Vagina (tissue), 2 donors: Measurements from ENCODE around the gene PAPPA2.

Experiments
- POLR2A ChIP-seq, 2 donors: fragments of 450-650 bp; IDR thresholded peaks; one replicate each; pipeline ENCODE4 v1.6.1; 2017; ENCODE audit warnings: antibody characterized with exemption in 2 of 2, mild to moderate bottlenecking in 2 of 2, moderate library complexity in 2 of 2
- POLR2AphosphoS5 ChIP-seq, 2 donors: sonication (generic); formaldehyde crosslinking; IDR thresholded peaks; one replicate each; pipeline ENCODE4 v1.9.0; 2017; ENCODE audit warnings: antibody characterized with exemption in 2 of 2, mild to moderate bottlenecking in 2 of 2, low read depth in 1 of 2; ENCODE audit not compliant: insufficient read depth in 1 of 2
- TF ChIP-seq, protein P1 (sequence below), 3 experiments: fragments of 450-650 bp in 2 of 3; fragments of 200-600 bp in 1 of 3; sonication (generic) in 1 of 3; IDR thresholded peaks; one replicate each; pipeline ENCODE4 v1.5.1; 2017 to 2019; ENCODE audit warnings: antibody characterized with exemption in 3 of 3, mild to moderate bottlenecking in 2 of 3, moderate library complexity in 2 of 3

GRCh38 chr1:176826265-176826664, 363.3 kb downstream of the PAPPA2 start:
- TF ChIP-seq, protein P1, sequence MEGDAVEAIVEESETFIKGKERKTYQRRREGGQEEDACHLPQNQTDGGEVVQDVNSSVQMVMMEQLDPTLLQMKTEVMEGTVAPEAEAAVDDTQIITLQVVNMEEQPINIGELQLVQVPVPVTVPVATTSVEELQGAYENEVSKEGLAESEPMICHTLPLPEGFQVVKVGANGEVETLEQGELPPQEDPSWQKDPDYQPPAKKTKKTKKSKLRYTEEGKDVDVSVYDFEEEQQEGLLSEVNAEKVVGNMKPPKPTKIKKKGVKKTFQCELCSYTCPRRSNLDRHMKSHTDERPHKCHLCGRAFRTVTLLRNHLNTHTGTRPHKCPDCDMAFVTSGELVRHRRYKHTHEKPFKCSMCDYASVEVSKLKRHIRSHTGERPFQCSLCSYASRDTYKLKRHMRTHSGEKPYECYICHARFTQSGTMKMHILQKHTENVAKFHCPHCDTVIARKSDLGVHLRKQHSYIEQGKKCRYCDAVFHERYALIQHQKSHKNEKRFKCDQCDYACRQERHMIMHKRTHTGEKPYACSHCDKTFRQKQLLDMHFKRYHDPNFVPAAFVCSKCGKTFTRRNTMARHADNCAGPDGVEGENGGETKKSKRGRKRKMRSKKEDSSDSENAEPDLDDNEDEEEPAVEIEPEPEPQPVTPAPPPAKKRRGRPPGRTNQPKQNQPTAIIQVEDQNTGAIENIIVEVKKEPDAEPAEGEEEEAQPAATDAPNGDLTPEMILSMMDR (IDR thresholded peaks at IDR 0.05): no peak
- TF ChIP-seq POLR2A (IDR thresholded peaks at IDR 0.05) (no peak), POLR2AphosphoS5 (IDR thresholded peaks at IDR 0.05; ENCODE audit: insufficient read depth in 1 of 2, low read depth in 1 of 2) (no peak)
